ENCODE data around the gene SCAI. TPM values are rescaled to one million over a fixed set of nuclear protein-coding genes. Genes with fewer than 3 reads are reported as not detected.

Gene SCAI
- total RNA-seq, 1 experiment from 2014 or later: 15.5 TPM

DNA sequence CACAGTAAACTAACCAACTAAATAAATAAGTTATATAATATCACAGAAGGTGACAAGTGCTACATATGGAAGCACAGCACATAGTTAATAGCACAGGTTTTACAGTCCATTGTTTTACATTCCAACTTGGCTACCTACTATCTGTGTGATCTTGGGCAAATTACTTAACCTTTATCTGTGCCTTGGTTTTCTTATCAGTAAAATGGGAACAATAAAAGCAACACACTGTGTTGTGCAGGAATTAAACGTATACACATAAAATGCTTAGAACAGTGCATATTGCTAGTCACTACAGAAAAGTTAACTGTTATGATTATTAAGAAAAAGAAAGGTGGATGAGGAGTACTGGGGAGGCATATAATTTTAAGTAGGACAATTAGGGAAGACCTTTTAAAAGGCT is 159.6 kb downstream of the SCAI start:
- no peak overlapping the region for H3T11ph ChIP-seq (ENCODE audit: low read length)
- no peak overlapping the region for H3K9ac ChIP-seq (ENCODE audit: extremely low read depth, insufficient read length, low read length)
- H3K23me2 ChIP-seq (ENCODE audit: insufficient read length, low read depth, low read length, poor library complexity, severe bottlenecking): no peaks in the 10 kb centered on the region
- H4K91ac ChIP-seq (ENCODE audit: insufficient read length, low read depth, low read length): no peak overlapping the region
- TF ChIP-seq CTCF (conservative IDR thresholded peaks at IDR 0.05): no peak
- Mint-ChIP-seq H3K9me3 (no peaks in the 10 kb centered on the region), H3K4me1 (no peaks in the 10 kb centered on the region), H3K27me3 (ENCODE audit: low read depth) (no peaks in the 10 kb centered on the region), H3K36me3 (ENCODE audit: insufficient read depth in 1 of 3, low read depth in 3 of 3) (peaks cover 1 to 26% (median 21%) of the 10 kb centered on the region in 3 experiments; a peak in 6 of 7 replicates), H3K4me3 (no peak overlapping the region), H3K27ac (no peak overlapping the region)
- no peak overlapping the region for H2BK5ac ChIP-seq (ENCODE audit: insufficient read length, low read length)
- WGBS (ENCODE audit: extremely low coverage, insufficient read length, low lambda C conversion rate): no CpG with 5 or more reads among the region's 1 CpG
- H3K27me3 ChIP-seq (ENCODE audit: insufficient read depth, low read length): no peaks in the 10 kb centered on the region
- no peak overlapping the region for H3K18ac ChIP-seq (ENCODE audit: insufficient read length, low read depth, low read length)
- H3K4me1 ChIP-seq (ENCODE audit: insufficient read depth, low read length): no peaks in the 10 kb centered on the region
- H3K79me1 ChIP-seq (ENCODE audit: insufficient read depth, low read depth, low read length, poor library complexity, severe bottlenecking): no peaks in the 10 kb centered on the region
- H3K4ac ChIP-seq (ENCODE audit: low read depth, low read length): no peak overlapping the region
- H4K5ac ChIP-seq (ENCODE audit: insufficient read length, low read depth, low read length): no peak overlapping the region
- H3K23ac ChIP-seq (ENCODE audit: insufficient read length, low read depth, low read length): no peak overlapping the region
- H2BK20ac ChIP-seq (ENCODE audit: low read depth, low read length, poor library complexity, severe bottlenecking): no peak overlapping the region
- no peak for DNase-seq
- H3K56ac ChIP-seq (ENCODE audit: insufficient read length, low read depth, low read length): no peak overlapping the region
- no peaks in the 10 kb centered on the region for H3K9me3 ChIP-seq (ENCODE audit: control insufficient read depth, low read depth, low read length)
- H2AK5ac ChIP-seq (ENCODE audit: insufficient read length, low read length): no peak overlapping the region
- H4K8ac ChIP-seq (replicated peaks; ENCODE audit: insufficient read length, low read depth, low read length): no peak overlapping the region
- no peak overlapping the region for H2AFZ ChIP-seq (ENCODE audit: low read length)
- H3K14ac ChIP-seq (ENCODE audit: insufficient read depth, low read length): no peak overlapping the region
- no peak overlapping the region for H3K27ac ChIP-seq (ENCODE audit: insufficient read length, low read depth, low read length)
- H4K20me1 ChIP-seq (ENCODE audit: control insufficient read depth, insufficient read depth, insufficient read length): no peaks in the 10 kb centered on the region
- no peaks in the 10 kb centered on the region for H3K79me2 ChIP-seq (ENCODE audit: insufficient read depth, low read length)
- H2BK120ac ChIP-seq (ENCODE audit: low read depth, low read length, poor library complexity, severe bottlenecking): no peak overlapping the region
- H2BK12ac ChIP-seq (ENCODE audit: insufficient read length, low read depth, low read length): no peak overlapping the region
- H2BK15ac ChIP-seq (ENCODE audit: low read depth, low read length): no peak overlapping the region
- no peak overlapping the region for H3K4me2 ChIP-seq (ENCODE audit: insufficient read depth, insufficient read length, low read length)

Measured in H9 (cell line).